Prostate gland (tissue), 2 donors: ENCODE measurements around the gene ABCA10. TPM values are rescaled to one million over a fixed set of nuclear protein-coding genes. Genes with fewer than 3 reads are reported as not detected.
"Not testable (repeated sequence)": the region's sequence is repeated elsewhere in the genome, so short reads cannot be mapped to it uniquely, and the experiment has no call there.

ENCODE experiments used
- DNase-seq: peaks from one replicate; pipeline ENCODE4 v3.0.0-alpha.2; 2019; ENCODE audit warnings: low spot score
- H3K27ac ChIP-seq, 2 donors: fragments of 200-600 bp; sonication (generic); 2 replicates each; pipeline ENCODE4 v1.5.1; 2017 to 2019
- H3K27me3 ChIP-seq: fragments of 200-600 bp; sonication (generic); replicated peaks from 2 replicates; pipeline ENCODE4 v1.5.1; 2019; ENCODE audit not compliant: insufficient read depth
- H3K36me3 ChIP-seq, 2 donors: fragments of 200-600 bp; sonication (generic); 1 replicate in 1 of 2; 2 replicates in 1 of 2; pipeline versions ENCODE4 v1.5.1 to v1.8.1; 2017 to 2019
- H3K4me1 ChIP-seq: fragments of 200-600 bp; sonication (generic); replicated peaks from 2 replicates; pipeline ENCODE4 v1.5.1; 2019
- H3K4me3 ChIP-seq, 2 donors: fragments of 200-600 bp; sonication (generic); 2 replicates each; pipeline ENCODE4 v1.5.1; 2017 to 2019
- H3K9me3 ChIP-seq: fragments of 200-600 bp; sonication (generic); 2 replicates; pipeline ENCODE4 v1.5.1; 2017
- CTCF ChIP-seq, 4 experiments: fragments of 200-600 bp in 2 of 4; fragments of 450-650 bp in 2 of 4; sonication (generic) in 2 of 4; IDR thresholded peaks; 1 replicate in 3 of 4; 2 replicates in 1 of 4; pipeline ENCODE4 v1.5.1; 2016 to 2019; ENCODE audit warnings: antibody characterized with exemption in 4 of 4, mild to moderate bottlenecking in 2 of 4, moderate library complexity in 2 of 4
- POLR2A ChIP-seq: fragments of 450-650 bp; IDR thresholded peaks from one replicate; pipeline ENCODE4 v1.6.1; 2016; ENCODE audit warnings: antibody characterized with exemption, mild to moderate bottlenecking
- POLR2AphosphoS5 ChIP-seq: sonication (generic); formaldehyde crosslinking; IDR thresholded peaks from one replicate; pipeline ENCODE4 v1.6.1; 2017; ENCODE audit warnings: antibody characterized with exemption
- WGBS: methylation state at CpG from one replicate; pipeline ENCODE4 v1.1.5; 2018; 5-methylcytosine and 5-hydroxymethylcytosine counted together
- intact Hi-C: fragments of 100-400 bp; cut with DNase I; formaldehyde crosslinking; loops from one replicate; pipeline ENCODE4 v1.14.2; 2022
- total RNA-seq, 2 donors: library from RNA; depleted of rRNA; stranded (reverse); fragments of >200 nt; gene quantifications; one replicate each; pipeline ENCODE4 v1.1.0, GENCODE V29; 2016

ABCA10 gene
- total RNA-seq, 2 donors from 2014 or later: 0.59 to 6.6 TPM

GRCh38 chr17:69218986-69219385 lies 9.6 kb downstream of the ABCA10 start:
- 83% methylated on average over 3 of the region's 3 CpGs for WGBS
- DNase-seq: no peak
- Histone ChIP-seq H3K4me1 (no peaks in the 10 kb centered on the region), H3K4me3 (no peak overlapping the region), H3K9me3 (no peaks in the 10 kb centered on the region), H3K27me3 (no peaks in the 10 kb centered on the region), H3K27ac (no peak overlapping the region), H3K36me3 (no peaks in the 10 kb centered on the region)
- intact Hi-C loops: no loop called here
- no peak for TF ChIP-seq POLR2AphosphoS5

- intact Hi-C loops: no loop called here
- no peaks in the 10 kb centered on the region for H3K9me3 ChIP-seq
- TF ChIP-seq POLR2AphosphoS5 (no peak), POLR2A (no peak), CTCF (IDR thresholded peaks at IDR 0.05) (no peak)
These were observed 15.4 kb downstream of the ABCA10 start for GRCh38 chr17:69213059-69213813.

GRCh38 chr17:69208640-69209039 lies 20.0 kb downstream of the ABCA10 start:
- Histone ChIP-seq H3K4me1 (no peaks in the 10 kb centered on the region), H3K4me3 (no peak overlapping the region), H3K36me3 (no peaks in the 10 kb centered on the region), H3K9me3 (no peaks in the 10 kb centered on the region), H3K27me3 (no peaks in the 10 kb centered on the region), H3K27ac (no peak overlapping the region)
- intact Hi-C loops: no loop called here
- DNase-seq: no peak
- WGBS: 93% methylated on average over 2 of the region's 2 CpGs
- TF ChIP-seq POLR2AphosphoS5: no peak
- TF ChIP-seq CTCF (IDR thresholded peaks at IDR 0.05): no peak
- TF ChIP-seq POLR2A: no peak

More at GRCh38 chr17:69213059-69213813, 15.4 kb downstream of the ABCA10 start:
- Histone ChIP-seq H3K27ac (no peak overlapping the region), H3K27me3 (no peaks in the 10 kb centered on the region), H3K4me3 (no peak overlapping the region), H3K4me1 (no peaks in the 10 kb centered on the region), H3K36me3 (no peaks in the 10 kb centered on the region)
- 82% methylated on average over 9 of the region's 9 CpGs for WGBS
- DNase-seq: no peak

DNA sequence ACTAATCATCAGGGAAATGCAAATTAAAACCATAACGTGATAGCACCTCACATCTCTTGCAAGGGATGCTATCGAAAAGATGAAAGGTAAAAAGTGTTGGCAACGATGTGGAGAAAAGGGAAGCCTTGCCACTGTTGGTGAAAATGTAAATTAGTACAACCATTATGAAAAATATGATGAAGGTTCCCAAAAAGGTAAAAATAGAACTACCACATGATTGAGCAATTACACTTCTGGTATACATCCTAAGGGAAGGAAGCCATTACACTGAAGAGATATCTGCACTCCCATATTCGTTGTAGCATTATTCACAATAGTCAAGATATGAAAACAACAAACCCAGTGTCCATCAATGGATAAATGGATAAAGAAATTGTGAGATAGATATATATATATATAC lies 21.5 kb downstream of the ABCA10 start:
- Histone ChIP-seq H3K9me3 (no peaks in the 10 kb centered on the region), H3K36me3 (no peaks in the 10 kb centered on the region), H3K27me3 (no peaks in the 10 kb centered on the region), H3K27ac (no peak overlapping the region), H3K4me1 (no peaks in the 10 kb centered on the region), H3K4me3 (no peak overlapping the region)
- 86% methylated on average over 4 of the region's 4 CpGs for WGBS
- TF ChIP-seq POLR2A (no peak), POLR2AphosphoS5 (no peak), CTCF (IDR thresholded peaks at IDR 0.05) (no peak)
- DNase-seq: no peak
- intact Hi-C loops: no loop called here

GRCh38 chr17:69198238-69198637 lies 30.4 kb downstream of the ABCA10 start:
- H3K27ac ChIP-seq: no peak overlapping the region
- intact Hi-C loops: no loop called here
- no peaks in the 10 kb centered on the region for H3K36me3 ChIP-seq
- no peaks in the 10 kb centered on the region for H3K27me3 ChIP-seq
- no peak overlapping the region for H3K4me3 ChIP-seq
- no peaks in the 10 kb centered on the region for H3K9me3 ChIP-seq
- 96% methylated on average over 6 of the region's 6 CpGs for WGBS
- TF ChIP-seq CTCF (IDR thresholded peaks at IDR 0.05) (no peak), POLR2AphosphoS5 (no peak), POLR2A (no peak)
- no peak for DNase-seq
- H3K4me1 ChIP-seq: no peaks in the 10 kb centered on the region

DNA sequence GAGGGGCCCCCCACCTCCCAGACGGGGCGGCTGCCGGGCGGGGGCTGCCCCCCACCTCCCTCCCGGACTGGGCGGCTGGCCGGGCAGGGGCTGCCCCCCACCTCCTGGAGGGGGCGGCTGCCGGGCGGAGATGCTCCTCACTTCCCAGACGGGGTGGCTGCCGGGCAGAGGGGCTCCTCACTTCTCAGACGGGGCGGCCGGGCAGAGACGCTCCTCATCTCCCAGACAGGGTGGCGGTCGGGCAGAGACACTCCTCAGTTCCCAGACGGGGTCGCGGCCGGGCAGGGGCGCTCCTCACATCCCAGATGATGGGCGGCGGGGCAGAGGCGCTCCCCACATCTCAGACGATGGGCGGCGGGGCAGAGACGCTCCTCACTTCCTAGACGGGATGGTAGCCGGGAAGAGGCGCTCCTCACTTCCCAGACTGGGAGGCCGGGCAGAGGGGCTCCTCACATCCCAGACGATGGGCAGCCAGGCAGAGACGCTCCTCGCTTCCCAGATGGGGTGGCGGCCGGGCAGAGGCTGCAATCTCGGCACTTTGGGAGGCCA lies 32.4 kb downstream of the ABCA10 start:
- H3K4me3 ChIP-seq, DNase-seq, H3K9me3 ChIP-seq, H3K4me1 ChIP-seq, H3K36me3 ChIP-seq, H3K27ac ChIP-seq, intact Hi-C loops, H3K27me3 ChIP-seq: not testable (repeated sequence)
- WGBS: 99% methylated on average over 32 of the region's 40 CpGs
